Activated CD8-positive, alpha-beta memory T cell treated with anti-CD3 and anti-CD28 coated beads for 1 hour (primary cell): ENCODE measurements around the gene ATRN.

Experiments
- DNase-seq, 2 donors: peaks; one replicate each; pipeline ENCODE4 v3.0.0-alpha.2; 2020; ENCODE audit warnings: low read depth in 1 of 2; ENCODE audit errors: extremely low read depth in 1 of 2

ATRN gene

GRCh38 chr20:3692706-3693294, 222.0 kb downstream of the ATRN start:
- no peak for DNase-seq

DNA sequence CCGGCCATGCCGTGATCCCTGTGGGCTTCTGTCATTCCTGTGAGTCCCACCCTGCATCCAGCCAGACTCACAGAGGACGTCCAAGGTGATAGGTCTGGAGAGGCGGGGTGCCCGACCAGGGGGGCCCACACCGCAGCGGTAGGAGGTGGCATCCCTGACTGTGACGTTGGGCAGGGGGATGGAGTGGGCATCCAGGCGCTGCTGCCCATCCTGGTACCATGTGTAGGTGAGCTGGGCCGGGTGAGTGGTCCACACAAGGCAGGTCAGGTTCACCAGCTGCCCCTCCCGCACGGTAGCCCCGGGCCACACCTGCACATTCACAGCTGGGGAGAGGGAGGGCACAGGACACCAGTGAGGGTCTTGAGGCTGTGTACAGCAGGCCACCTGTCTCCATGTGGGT, 222.6 kb downstream of the ATRN start:
- no peak for DNase-seq

DNA sequence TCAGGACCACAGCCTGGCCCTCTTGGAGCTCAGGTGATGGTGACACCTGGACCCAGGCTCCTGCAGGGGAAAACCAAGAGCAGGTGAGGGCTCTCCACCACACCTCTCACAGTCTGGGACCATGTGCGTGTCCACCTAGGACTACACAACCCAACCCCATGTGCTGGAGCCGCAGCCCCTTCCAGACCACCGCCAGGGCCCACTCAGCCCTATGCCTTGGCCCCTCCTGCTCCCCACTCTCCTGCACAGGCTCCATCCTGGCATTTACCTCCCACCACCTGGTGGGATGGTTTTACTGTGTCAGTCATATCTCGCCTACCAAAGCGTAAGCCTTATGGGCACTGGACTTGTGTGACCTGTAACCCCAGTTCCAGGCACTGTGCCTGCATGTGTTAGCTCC, 224.0 kb downstream of the ATRN start:
- no peak for DNase-seq

DNA sequence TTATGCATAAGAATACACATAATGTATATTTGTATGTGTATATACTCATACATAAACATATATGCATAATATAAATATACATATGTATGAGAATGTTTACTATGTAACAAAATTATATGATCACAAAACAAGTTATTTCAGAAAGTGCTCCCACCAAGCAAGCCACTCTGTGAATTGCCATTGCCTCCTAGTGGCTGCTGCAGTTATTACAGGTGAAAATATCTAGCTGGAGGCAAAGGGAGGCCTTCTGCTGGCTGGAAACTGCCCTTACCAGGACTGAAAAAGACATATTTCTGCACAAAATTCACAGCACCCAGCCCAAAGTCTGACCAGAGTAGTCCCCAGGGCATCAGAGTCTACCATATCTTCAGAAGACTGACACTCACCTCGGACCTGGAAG, 225.4 kb downstream of the ATRN start:
- no peak for DNase-seq

DNA sequence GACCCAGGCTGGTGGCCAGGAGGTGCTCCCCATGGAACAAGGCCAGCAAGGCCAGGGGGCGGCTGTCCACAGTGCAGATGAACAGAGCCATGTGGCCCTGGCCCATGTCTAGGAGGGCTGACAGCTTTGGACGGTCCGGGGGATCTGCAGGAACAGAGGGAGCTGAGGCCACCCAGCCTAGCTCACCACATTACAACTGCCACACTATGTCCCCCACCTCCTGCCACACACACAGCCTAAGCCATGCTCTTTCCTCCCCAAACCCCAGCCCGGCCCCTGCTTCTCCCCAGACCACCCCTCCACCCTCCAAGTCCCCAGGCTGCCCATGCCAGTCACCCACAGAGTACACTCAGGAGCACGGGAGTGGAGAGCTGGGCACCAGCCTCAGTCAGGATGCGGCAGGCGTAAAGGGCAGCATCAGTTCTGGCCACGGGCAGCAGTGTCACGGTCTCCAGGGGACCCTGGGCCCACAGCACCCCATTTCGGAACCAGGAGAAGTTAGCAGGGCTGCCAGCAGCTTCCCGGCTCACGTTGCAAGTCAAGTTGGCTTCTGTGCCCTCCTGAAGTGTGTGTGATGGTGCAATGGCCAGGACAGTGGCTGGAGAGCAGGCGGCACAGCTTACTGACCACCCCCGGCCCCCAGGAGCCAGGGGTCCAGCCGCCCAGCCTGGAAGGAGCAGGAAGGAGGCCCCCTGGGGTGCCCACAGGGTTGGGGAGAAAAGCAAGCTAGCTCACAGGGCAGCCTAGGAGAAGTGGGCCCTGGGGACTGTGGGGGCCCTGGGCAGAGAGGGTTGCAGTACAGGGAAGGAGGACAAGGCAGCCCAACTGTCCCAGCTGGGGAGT, 226.1 kb downstream of the ATRN start:
- no peak for DNase-seq

- no peak for DNase-seq
Observed at GRCh38 chr20:3697588-3698305, 226.9 kb downstream of the ATRN start.

GRCh38 chr20:3698591-3699001, 227.8 kb downstream of the ATRN start:
- no peak for DNase-seq

DNA sequence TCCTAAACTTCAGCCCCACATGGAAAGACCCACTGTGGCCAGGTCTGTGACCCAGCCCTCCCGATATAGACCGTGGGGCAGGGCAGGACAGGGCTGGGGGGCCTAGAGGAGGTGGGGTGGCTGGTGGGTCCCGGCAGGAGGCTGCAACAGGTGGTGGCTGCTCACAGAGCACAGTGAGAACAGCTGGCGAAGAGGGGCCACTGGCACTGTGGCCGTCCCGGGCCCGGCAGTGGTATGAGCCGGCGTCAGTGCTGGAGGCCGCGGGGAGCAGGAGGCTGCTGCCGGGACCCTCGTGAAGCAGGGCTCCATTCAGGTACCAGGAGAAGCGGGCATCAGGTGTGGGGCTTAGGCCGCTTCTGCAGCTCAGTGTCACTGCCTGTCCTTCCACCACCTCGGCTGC, 228.2 kb downstream of the ATRN start:
- no peak for DNase-seq
